ENCODE results near the gene FAM234B.

The FAM234B gene

GRCh38 chr12:13095266-13095995, 51.2 kb downstream of the FAM234B start:
- DNase-seq, result no peak

GRCh38 chr12:13097491-13098011, 53.4 kb downstream of the FAM234B start:
- DNase-seq, result no peak

- no peak for DNase-seq
Measured at GRCh38 chr12:13099066-13099843, 55.1 kb downstream of the FAM234B start.

GRCh38 chr12:13099844-13100604, 55.8 kb downstream of the FAM234B start:
- no peak for DNase-seq

GRCh38 chr12:13100605-13100881, 56.4 kb downstream of the FAM234B start:
- no peak for DNase-seq

GRCh38 chr12:13100882-13101769, 56.9 kb downstream of the FAM234B start:
- DNase-seq, result peak; percentile 62

GRCh38 chr12:13101821-13102375, 57.7 kb downstream of the FAM234B start:
- no peak for DNase-seq

GRCh38 chr12:13102461-13103195, 58.4 kb downstream of the FAM234B start:
- DNase-seq, result no peak

- DNase-seq, result no peak
Measured at GRCh38 chr12:13103391-13104033, 59.3 kb downstream of the FAM234B start, which contains the start of gene GSG1. Gene GSG1, minus strand, starts transcription at chr12:13103667. Its CDS starts 155 bp downstream, at chr12:13103512.

- no peak for DNase-seq
Measured at GRCh38 chr12:13104409-13104808, 60.2 kb downstream of the FAM234B start.

GRCh38 chr12:13105781-13106180, 61.6 kb downstream of the FAM234B start:
- DNase-seq, result no peak

GRCh38 chr12:13106666-13107065, 62.5 kb downstream of the FAM234B start:
- DNase-seq, result no peak

GRCh38 chr12:13112968-13113367, 68.8 kb downstream of the FAM234B start:
- no peak for DNase-seq

- DNase-seq, result no peak
Measured at GRCh38 chr12:13114251-13115052, 70.3 kb downstream of the FAM234B start.

GRCh38 chr12:13116259-13116658, 72.1 kb downstream of the FAM234B start:
- DNase-seq, result no peak

- no peak for DNase-seq
Measured at GRCh38 chr12:13117029-13117428, 72.8 kb downstream of the FAM234B start.

GRCh38 chr12:13119826-13120225, 75.6 kb downstream of the FAM234B start:
- DNase-seq, result no peak

GRCh38 chr12:13120413-13120812, 76.2 kb downstream of the FAM234B start:
- DNase-seq, result no peak

GRCh38 chr12:13121568-13121967, 77.4 kb downstream of the FAM234B start:
- DNase-seq, result no peak

Data from 8988T (cell line).